Measurements from ENCODE around the gene LBX2. TPM values are rescaled to one million over a fixed set of nuclear protein-coding genes. Genes with fewer than 3 reads are reported as not detected.

LBX2 gene
- total and polyA plus RNA-seq, 2 experiments from 2014 or later: 0.24 to 0.57 TPM

GRCh38 chr2:74531666-74532065, 32.3 kb upstream of the LBX2 start (continued):
- TF ChIP-seq EZH2 (IDR thresholded peaks at IDR 0.05; ENCODE audit: low read depth, unreplicated experiment) (no peak), REST (IDR thresholded peaks at IDR 0.05; ENCODE audit: unreplicated experiment) (no peak), CREB1 (CRISPR knock-in tag; IDR thresholded peaks at IDR 0.05; ENCODE audit: low read depth) (no peak), NANOG (IDR thresholded peaks at IDR 0.05; ENCODE audit: borderline replicate concordance) (no peak), EZH2phosphoT487 (IDR thresholded peaks at IDR 0.05; ENCODE audit: unreplicated experiment) (no peak)

- Histone ChIP-seq H3K27ac (ENCODE audit: low read depth) (no peak overlapping the region), H3K4me2 (peak overlapping the region; percentile 93), H3K79me2 (replicated peaks; ENCODE audit: insufficient read depth) (peaks cover 18% of the 10 kb centered on the region), H3K4me1 (ENCODE audit: insufficient read depth) (peaks cover 7% of the 10 kb centered on the region; the same call in 1 of the 2 replicates), H3K4me3 (peak overlapping the region; percentile 100), H4K20me1 (replicated peaks; ENCODE audit: insufficient read depth) (peaks cover 9% of the 10 kb centered on the region; the same call in 1 of the 2 replicates), H3F3A (replicated peaks; ENCODE audit: low read depth) (0 out of 2 replicates have a peak, but pooled peaks cover 12% of the 10 kb centered on the region), H3K27me3 (ENCODE audit: insufficient read depth) (no peaks in the 10 kb centered on the region), H3K36me3 (ENCODE audit: insufficient read depth) (peaks cover 11% of the 10 kb centered on the region), H2AFZ (peak overlapping the region; percentile 97), H3K9me2 (ENCODE audit: insufficient read depth) (no peaks in the 10 kb centered on the region)
- Mint-ChIP-seq H3K4me1 (peaks cover 19% of the 10 kb centered on the region), H3K9me3 (no peaks in the 10 kb centered on the region; the same call in 2 of the 3 replicates), H3K27ac (no peak overlapping the region; the same call in 1 of the 2 replicates), H3K4me3 (peak overlapping the region; percentile 100), H3K27me3 (ENCODE audit: insufficient read depth, low read depth, poor library complexity) (peaks cover 18% of the 10 kb centered on the region), H3K36me3 (ENCODE audit: low read depth) (peaks cover 55% of the 10 kb centered on the region)
- peak; percentile 23 for ATAC-seq
- DNase-seq (ENCODE audit: low spot score): peak; percentile 57
- TF ChIP-seq, protein P1, sequence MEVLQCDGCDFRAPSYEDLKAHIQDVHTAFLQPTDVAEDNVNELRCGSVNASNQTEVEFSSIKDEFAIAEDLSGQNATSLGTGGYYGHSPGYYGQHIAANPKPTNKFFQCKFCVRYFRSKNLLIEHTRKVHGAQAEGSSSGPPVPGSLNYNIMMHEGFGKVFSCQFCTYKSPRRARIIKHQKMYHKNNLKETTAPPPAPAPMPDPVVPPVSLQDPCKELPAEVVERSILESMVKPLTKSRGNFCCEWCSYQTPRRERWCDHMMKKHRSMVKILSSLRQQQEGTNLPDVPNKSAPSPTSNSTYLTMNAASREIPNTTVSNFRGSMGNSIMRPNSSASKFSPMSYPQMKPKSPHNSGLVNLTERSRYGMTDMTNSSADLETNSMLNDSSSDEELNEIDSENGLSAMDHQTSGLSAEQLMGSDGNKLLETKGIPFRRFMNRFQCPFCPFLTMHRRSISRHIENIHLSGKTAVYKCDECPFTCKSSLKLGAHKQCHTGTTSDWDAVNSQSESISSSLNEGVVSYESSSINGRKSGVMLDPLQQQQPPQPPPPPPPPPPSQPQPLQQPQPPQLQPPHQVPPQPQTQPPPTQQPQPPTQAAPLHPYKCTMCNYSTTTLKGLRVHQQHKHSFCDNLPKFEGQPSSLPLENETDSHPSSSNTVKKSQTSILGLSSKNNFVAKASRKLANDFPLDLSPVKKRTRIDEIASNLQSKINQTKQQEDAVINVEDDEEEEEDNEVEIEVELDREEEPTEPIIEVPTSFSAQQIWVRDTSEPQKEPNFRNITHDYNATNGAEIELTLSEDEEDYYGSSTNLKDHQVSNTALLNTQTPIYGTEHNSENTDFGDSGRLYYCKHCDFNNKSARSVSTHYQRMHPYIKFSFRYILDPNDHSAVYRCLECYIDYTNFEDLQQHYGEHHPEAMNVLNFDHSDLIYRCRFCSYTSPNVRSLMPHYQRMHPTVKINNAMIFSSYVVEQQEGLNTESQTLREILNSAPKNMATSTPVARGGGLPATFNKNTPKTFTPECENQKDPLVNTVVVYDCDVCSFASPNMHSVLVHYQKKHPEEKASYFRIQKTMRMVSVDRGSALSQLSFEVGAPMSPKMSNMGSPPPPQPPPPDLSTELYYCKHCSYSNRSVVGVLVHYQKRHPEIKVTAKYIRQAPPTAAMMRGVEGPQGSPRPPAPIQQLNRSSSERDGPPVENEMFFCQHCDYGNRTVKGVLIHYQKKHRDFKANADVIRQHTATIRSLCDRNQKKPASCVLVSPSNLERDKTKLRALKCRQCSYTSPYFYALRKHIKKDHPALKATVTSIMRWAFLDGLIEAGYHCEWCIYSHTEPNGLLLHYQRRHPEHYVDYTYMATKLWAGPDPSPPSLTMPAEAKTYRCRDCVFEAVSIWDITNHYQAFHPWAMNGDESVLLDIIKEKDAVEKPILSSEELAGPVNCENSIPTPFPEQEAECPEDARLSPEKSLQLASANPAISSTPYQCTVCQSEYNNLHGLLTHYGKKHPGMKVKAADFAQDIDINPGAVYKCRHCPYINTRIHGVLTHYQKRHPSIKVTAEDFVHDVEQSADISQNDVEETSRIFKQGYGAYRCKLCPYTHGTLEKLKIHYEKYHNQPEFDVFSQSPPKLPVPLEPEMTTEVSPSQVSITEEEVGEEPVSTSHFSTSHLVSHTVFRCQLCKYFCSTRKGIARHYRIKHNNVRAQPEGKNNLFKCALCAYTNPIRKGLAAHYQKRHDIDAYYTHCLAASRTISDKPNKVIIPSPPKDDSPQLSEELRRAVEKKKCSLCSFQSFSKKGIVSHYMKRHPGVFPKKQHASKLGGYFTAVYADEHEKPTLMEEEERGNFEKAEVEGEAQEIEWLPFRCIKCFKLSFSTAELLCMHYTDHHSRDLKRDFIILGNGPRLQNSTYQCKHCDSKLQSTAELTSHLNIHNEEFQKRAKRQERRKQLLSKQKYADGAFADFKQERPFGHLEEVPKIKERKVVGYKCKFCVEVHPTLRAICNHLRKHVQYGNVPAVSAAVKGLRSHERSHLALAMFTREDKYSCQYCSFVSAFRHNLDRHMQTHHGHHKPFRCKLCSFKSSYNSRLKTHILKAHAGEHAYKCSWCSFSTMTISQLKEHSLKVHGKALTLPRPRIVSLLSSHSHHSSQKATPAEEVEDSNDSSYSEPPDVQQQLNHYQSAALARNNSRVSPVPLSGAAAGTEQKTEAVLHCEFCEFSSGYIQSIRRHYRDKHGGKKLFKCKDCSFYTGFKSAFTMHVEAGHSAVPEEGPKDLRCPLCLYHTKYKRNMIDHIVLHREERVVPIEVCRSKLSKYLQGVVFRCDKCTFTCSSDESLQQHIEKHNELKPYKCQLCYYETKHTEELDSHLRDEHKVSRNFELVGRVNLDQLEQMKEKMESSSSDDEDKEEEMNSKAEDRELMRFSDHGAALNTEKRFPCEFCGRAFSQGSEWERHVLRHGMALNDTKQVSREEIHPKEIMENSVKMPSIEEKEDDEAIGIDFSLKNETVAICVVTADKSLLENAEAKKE (CRISPR knock-in tag; IDR thresholded peaks at IDR 0.05): no peak
- TF ChIP-seq POLR2AphosphoS5 (IDR thresholded peaks at IDR 0.05; ENCODE audit: low read depth) (no peak), CREB1 (CRISPR knock-in tag; IDR thresholded peaks at IDR 0.05; ENCODE audit: low read depth) (no peak), ZNF331 (CRISPR knock-in tag; IDR thresholded peaks at IDR 0.05; ENCODE audit: low read depth) (no peak), NANOG (IDR thresholded peaks at IDR 0.05; ENCODE audit: borderline replicate concordance) (no peak), ZNF114 (CRISPR knock-in tag; IDR thresholded peaks at IDR 0.05) (no peak), EZH2 (IDR thresholded peaks at IDR 0.05; ENCODE audit: low read depth, unreplicated experiment) (no peak), REST (IDR thresholded peaks at IDR 0.05; ENCODE audit: unreplicated experiment) (no peak)
Measured at GRCh38 chr2:74530239-74531187, 31.1 kb upstream of the LBX2 start.
